ENCODE results near the gene CFLAR. TPM values are rescaled to one million over a fixed set of nuclear protein-coding genes. Genes with fewer than 3 reads are reported as not detected.

Gene CFLAR
- total and polyA plus RNA-seq, 2 of the 13 experiments (the other 11 are each of a cell fraction or from before 2014, with no cell fraction given): 43.8 to 92.1 TPM

DNA sequence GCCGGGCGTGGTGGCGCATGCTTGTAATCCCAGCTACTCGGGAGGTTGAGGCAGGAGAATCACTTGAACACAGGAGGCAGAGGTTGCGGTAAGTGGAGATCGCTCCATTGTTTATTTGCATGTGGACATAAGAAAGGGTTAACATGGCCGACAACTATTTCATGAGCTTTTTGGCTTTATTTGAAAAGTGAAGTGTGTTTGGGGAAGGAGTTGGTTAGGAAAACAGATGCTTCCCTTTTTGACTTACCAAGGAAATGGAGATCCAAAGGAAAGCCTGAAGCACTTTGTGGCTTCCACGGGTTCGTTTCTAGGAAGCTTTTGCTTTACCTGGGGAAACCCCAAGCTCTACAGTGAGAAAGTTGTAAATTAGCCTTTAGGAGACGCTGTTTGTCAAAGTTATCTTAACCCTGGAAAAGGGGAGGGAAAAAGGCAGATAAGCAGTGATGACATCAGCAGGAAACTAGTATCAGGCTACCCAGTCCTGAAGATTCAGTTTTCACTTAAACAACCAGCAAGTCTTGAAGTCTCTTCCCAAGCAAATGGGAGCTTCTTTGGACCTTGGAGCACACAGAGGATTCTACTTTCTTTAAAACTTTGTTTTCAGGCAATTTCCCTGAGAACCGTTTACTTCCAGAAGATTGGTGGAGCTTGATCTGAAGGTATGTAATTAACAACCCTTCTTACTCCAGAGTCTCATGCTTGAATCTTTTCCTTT is 66.8 kb downstream of the CFLAR start, which contains the start of gene CASP10 (continued):
- peak; percentile 82 for TF ChIP-seq POGZ (CRISPR knock-in tag; IDR thresholded peaks at IDR 0.05)
- peak; percentile 71 for TF ChIP-seq HOXA5 (CRISPR knock-in tag; IDR thresholded peaks at IDR 0.05)
- no peak for TF ChIP-seq ZNF138 (CRISPR knock-in tag; IDR thresholded peaks at IDR 0.05; ENCODE audit: low read depth)
- peak; percentile 68 for TF ChIP-seq CEBPG (CRISPR knock-in tag; IDR thresholded peaks at IDR 0.05)
- peak; percentile 70 for TF ChIP-seq BCL6 (CRISPR knock-in tag; IDR thresholded peaks at IDR 0.05)
- TF ChIP-seq ZNF329 (CRISPR knock-in tag; IDR thresholded peaks at IDR 0.05; ENCODE audit: low read depth): 0 out of 2 replicates have a peak, but pooled peaks have one; percentile 31
- no peak for TF ChIP-seq FOXO4 (CRISPR knock-in tag; conservative IDR thresholded peaks at IDR 0.05)
- no peak for TF ChIP-seq ZNF761 (CRISPR knock-in tag; conservative IDR thresholded peaks at IDR 0.05)
- peak; percentile 84 for TF ChIP-seq KDM5A (IDR thresholded peaks at IDR 0.05; ENCODE audit: borderline replicate concordance, low read length)
- TF ChIP-seq ZNF430 (CRISPR knock-in tag; IDR thresholded peaks at IDR 0.05): peak; percentile 86; the same call in 1 of the 2 replicates
- 0 out of 2 replicates have a peak, but pooled peaks have one; percentile 24 for TF ChIP-seq ZFP90 (CRISPR knock-in tag; IDR thresholded peaks at IDR 0.05; ENCODE audit: borderline replicate concordance)
- no peak; the same call in 1 of the 2 replicates for TF ChIP-seq ZFX (CRISPR knock-in tag; IDR thresholded peaks at IDR 0.05; ENCODE audit: low read depth)
- TF ChIP-seq PLRG1 (conservative IDR thresholded peaks at IDR 0.05): no peak
- no peak for TF ChIP-seq ZNF569 (CRISPR knock-in tag; IDR thresholded peaks at IDR 0.05; ENCODE audit: borderline replicate concordance)
- TF ChIP-seq ZNF256 (CRISPR knock-in tag; conservative IDR thresholded peaks at IDR 0.05): no peak
- peak; percentile 44; the same call in 1 of the 2 replicates for TF ChIP-seq FOXP4 (CRISPR knock-in tag; IDR thresholded peaks at IDR 0.05)
- TF ChIP-seq ZNF264 (CRISPR knock-in tag; IDR thresholded peaks at IDR 0.05): peak; percentile 70; the same call in 1 of the 2 replicates
- no peak for TF ChIP-seq TCF12 (IDR thresholded peaks at IDR 0.05)
- no peak for TF ChIP-seq TCF12 (CRISPR knock-in tag; IDR thresholded peaks at IDR 0.05)
- TF ChIP-seq ZNF317 (CRISPR knock-in tag; IDR thresholded peaks at IDR 0.05): no peak
- TF ChIP-seq, protein P1, sequence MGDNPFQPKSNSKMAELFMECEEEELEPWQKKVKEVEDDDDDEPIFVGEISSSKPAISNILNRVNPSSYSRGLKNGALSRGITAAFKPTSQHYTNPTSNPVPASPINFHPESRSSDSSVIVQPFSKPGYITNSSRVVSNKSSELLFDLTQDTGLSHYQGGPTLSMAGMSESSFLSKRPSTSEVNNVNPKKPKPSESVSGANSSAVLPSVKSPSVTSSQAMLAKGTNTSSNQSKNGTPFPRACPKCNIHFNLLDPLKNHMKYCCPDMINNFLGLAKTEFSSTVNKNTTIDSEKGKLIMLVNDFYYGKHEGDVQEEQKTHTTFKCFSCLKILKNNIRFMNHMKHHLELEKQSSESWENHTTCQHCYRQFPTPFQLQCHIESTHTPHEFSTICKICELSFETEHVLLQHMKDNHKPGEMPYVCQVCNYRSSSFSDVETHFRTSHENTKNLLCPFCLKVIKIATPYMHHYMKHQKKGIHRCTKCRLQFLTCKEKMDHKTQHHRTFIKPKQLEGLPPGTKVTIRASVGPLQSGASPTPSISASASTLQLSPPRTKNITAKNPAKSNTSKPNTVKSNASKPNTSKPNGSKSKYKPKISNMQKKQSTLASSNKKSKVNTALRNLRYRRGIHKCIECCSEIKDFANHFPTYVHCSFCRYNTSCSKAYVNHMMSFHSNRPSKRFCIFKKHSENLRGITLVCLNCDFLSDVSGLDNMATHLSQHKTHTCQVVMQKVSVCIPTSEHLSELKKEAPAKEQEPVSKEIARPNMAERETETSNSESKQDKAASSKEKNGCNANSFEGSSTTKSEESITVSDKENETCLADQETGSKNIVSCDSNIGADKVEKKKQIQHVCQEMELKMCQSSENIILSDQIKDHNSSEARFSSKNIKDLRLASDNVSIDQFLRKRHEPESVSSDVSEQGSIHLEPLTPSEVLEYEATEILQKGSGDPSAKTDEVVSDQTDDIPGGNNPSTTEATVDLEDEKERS (CRISPR knock-in tag; IDR thresholded peaks at IDR 0.05): peak; percentile 51; the same call in 1 of the 2 replicates
- TF ChIP-seq ZNF644 (CRISPR knock-in tag; IDR thresholded peaks at IDR 0.05; ENCODE audit: low read depth): peak; percentile 63
- peak; percentile 77; the same call in 1 of the 2 replicates for TF ChIP-seq ELF4 (CRISPR knock-in tag; IDR thresholded peaks at IDR 0.05; ENCODE audit: borderline replicate concordance)
- no peak for TF ChIP-seq ZNF709 (CRISPR knock-in tag; IDR thresholded peaks at IDR 0.05)
- TF ChIP-seq ZNF577 (CRISPR knock-in tag; IDR thresholded peaks at IDR 0.05; ENCODE audit: borderline replicate concordance, low read depth): no peak
